Activated T-cell treated with anti-CD3 and anti-CD28 coated beads, Interleukin-2, amount 50 U/mL, for 72 hours (primary cell): ENCODE measurements around the gene CTSC. TPM values are rescaled to one million over a fixed set of nuclear protein-coding genes. Genes with fewer than 3 reads are reported as not detected.

Source experiments
- ATAC-seq, 2 donors: fragments of 150-1000 bp; cut with Tn5 transposase; replicated peaks in 1 of 2; 2 replicates each; pipeline ENCODE4 v1.10.0; 2021; ENCODE audit warnings: moderate library complexity in 2 of 2, mild to moderate bottlenecking in 1 of 2
- DNase-seq, 2 donors: peaks; one replicate each; pipeline ENCODE4 v3.0.0; 2021 to 2022; ENCODE audit warnings: mixed read lengths in 1 of 2
- H3K27ac Mint-ChIP-seq: one replicate; pipeline ENCODE4 v1.8.0; 2022; ENCODE audit warnings: mild to moderate bottlenecking, moderate library complexity, mixed read lengths
- H3K27me3 Mint-ChIP-seq: one replicate; pipeline ENCODE4 v1.8.0; 2022; ENCODE audit warnings: low read depth, mixed read lengths
- H3K36me3 Mint-ChIP-seq, 2 donors: one replicate each; pipeline ENCODE4 v1.8.0; 2022; ENCODE audit warnings: mixed read lengths in 2 of 2, mild to moderate bottlenecking in 1 of 2; ENCODE audit not compliant: insufficient read depth in 2 of 2
- H3K4me1 Mint-ChIP-seq: one replicate; pipeline ENCODE4 v1.8.0; 2022; ENCODE audit warnings: low read depth, mixed read lengths
- H3K4me3 Mint-ChIP-seq, 2 donors: one replicate each; pipeline ENCODE4 v1.8.0; 2022; ENCODE audit warnings: mild to moderate bottlenecking in 2 of 2, mixed read lengths in 2 of 2, moderate library complexity in 2 of 2
- H3K9me3 Mint-ChIP-seq, 2 donors: one replicate each; pipeline ENCODE4 v1.8.0; 2022; ENCODE audit warnings: mixed read lengths in 2 of 2
- total RNA-seq, 2 donors: library from RNA; stranded (reverse); gene quantifications; one replicate each; pipeline ENCODE4 v1.2.3, GENCODE V29; 2022

Gene CTSC
- total RNA-seq = 10 to 100 TPM; 73.0 to 78.3 TPM

GRCh38 chr11:88337181-88337986 lies at the start of gene CTSC:
Gene CTSC, minus strand, starts transcription at chr11:88337736. Its CDS starts 64 bp downstream, at chr11:88337672.
- peak; percentile 95 to 96 for DNase-seq
- Mint-ChIP-seq H3K9me3 (no peaks in the 10 kb centered on the region), H3K27me3 (no peaks in the 10 kb centered on the region), H3K27ac (peak within 1 kb of the TSS; percentile 98), H3K36me3 (peaks cover 2 to 13% of the 10 kb centered on the region in 2 donors), H3K4me1 (peaks cover 38% of the 10 kb centered on the region), H3K4me3 (peak within 1 kb of the TSS; percentile 95 to 96)
- peak; percentile 87 to 89 for ATAC-seq

- Mint-ChIP-seq H3K4me1 (peaks cover 14% of the 10 kb centered on the region), H3K4me3 (no peak overlapping the region), H3K9me3 (no peaks in the 10 kb centered on the region), H3K36me3 (no peaks in the 10 kb centered on the region), H3K27ac (no peak overlapping the region), H3K27me3 (no peaks in the 10 kb centered on the region)
- DNase-seq (no peak), ATAC-seq (no peak)
Observed at GRCh38 chr11:88384669-88385005, 47.1 kb upstream of the CTSC start.

DNA sequence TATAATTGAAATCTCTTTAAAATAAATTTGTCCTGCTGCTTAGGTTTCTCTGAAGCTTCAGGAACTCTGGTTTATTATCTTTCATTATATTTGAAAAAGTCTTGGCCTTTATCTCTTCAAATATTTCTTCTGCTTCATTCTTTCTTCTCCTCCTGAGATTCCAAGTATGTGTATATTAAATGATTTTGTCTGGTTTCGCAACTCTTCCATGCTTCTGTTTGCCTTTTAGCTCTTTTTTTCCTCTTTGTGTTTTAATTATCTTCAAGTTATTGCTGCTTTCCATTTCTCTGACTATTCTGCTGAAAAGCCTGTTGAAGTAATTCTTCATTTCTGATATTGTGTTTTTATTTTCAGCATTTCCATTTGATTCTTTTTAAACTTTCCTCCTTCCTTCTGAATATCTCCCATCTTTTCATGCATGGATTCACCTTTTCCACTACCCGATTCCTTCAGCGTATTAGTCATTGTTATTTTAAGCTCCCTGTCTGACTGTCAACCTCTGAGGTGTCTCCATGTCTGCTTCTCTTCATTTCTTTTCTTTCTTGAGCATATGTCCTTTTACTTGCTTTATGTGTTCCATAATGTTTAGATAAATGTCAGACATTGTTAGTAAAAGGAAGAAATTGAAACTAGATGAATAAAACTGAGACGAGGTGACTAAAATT lies 46.6 kb upstream of the CTSC start:
- ATAC-seq = no peak
- Mint-ChIP-seq H3K9me3 (no peaks in the 10 kb centered on the region), H3K36me3 (no peaks in the 10 kb centered on the region), H3K27me3 (no peaks in the 10 kb centered on the region), H3K4me3 (no peak overlapping the region), H3K4me1 (peaks cover 14% of the 10 kb centered on the region), H3K27ac (no peak overlapping the region)
- DNase-seq = no peak

- Mint-ChIP-seq H3K36me3 (no peaks in the 10 kb centered on the region), H3K4me1 (peaks cover 14% of the 10 kb centered on the region), H3K4me3 (no peak overlapping the region), H3K27ac (no peak overlapping the region), H3K9me3 (no peaks in the 10 kb centered on the region), H3K27me3 (no peaks in the 10 kb centered on the region)
- no peak for DNase-seq
- ATAC-seq = no peak
Observed at GRCh38 chr11:88383447-88383846, 45.9 kb upstream of the CTSC start.

- Mint-ChIP-seq H3K4me1 (peaks cover 3% of the 10 kb centered on the region), H3K27ac (no peak overlapping the region), H3K27me3 (no peaks in the 10 kb centered on the region), H3K4me3 (no peak overlapping the region), H3K36me3 (peaks cover 0 to 1% of the 10 kb centered on the region in 2 donors), H3K9me3 (no peaks in the 10 kb centered on the region)
- DNase-seq = no peak
- no peak for ATAC-seq
Observed at GRCh38 chr11:88379130-88379529, 41.6 kb upstream of the CTSC start.

GRCh38 chr11:88378422-88379066 lies 41.0 kb upstream of the CTSC start:
- Mint-ChIP-seq H3K4me3 (no peak overlapping the region), H3K4me1 (no peaks in the 10 kb centered on the region), H3K27ac (no peak overlapping the region), H3K36me3 (peaks cover 0 to 3% of the 10 kb centered on the region in 2 donors), H3K9me3 (no peaks in the 10 kb centered on the region), H3K27me3 (no peaks in the 10 kb centered on the region)
- DNase-seq (no peak), ATAC-seq (no peak)

- Mint-ChIP-seq H3K9me3 (no peaks in the 10 kb centered on the region), H3K27me3 (no peaks in the 10 kb centered on the region), H3K4me3 (no peak overlapping the region), H3K36me3 (peaks cover 0 to 3% of the 10 kb centered on the region in 2 donors), H3K27ac (no peak overlapping the region), H3K4me1 (no peaks in the 10 kb centered on the region)
- no peak for DNase-seq
- no peak for ATAC-seq
Observed at GRCh38 chr11:88377646-88378045, 40.1 kb upstream of the CTSC start.

- H3K9me3 Mint-ChIP-seq = no peaks in the 10 kb centered on the region
- no peaks in the 10 kb centered on the region for H3K27me3 Mint-ChIP-seq
- no peak for DNase-seq
- no peaks in the 10 kb centered on the region for H3K4me1 Mint-ChIP-seq
- peaks cover 0 to 3% of the 10 kb centered on the region in 2 donors for H3K36me3 Mint-ChIP-seq
- no peak overlapping the region for H3K27ac Mint-ChIP-seq
- no peak for ATAC-seq
- H3K4me3 Mint-ChIP-seq = no peak overlapping the region
Observed at GRCh38 chr11:88377144-88377543, 39.6 kb upstream of the CTSC start.

DNA sequence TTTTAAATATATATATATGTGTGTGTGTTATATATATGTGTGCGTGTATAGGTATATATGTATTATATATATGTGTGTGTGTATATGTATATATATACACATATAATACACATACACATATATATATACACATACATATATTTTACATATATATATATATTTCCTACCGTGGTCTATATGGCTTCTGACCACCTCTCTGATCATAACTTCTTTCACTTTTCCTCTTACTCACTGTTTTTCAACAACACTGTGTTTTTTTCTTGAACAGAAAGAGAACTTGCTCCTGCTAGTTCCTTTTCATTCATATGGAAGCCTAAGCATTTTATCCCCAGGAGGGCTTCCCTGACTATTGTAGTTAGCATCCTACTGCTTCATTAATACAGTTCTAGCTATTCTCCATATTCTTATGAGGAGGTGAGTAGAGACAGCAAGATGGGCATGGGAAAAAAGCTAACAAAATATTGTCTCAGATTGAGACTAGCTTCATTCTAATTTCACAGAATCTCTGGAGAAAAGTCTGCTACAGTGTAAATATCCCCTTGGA lies 38.5 kb upstream of the CTSC start:
- Mint-ChIP-seq H3K4me1 (peaks cover 6% of the 10 kb centered on the region), H3K27me3 (no peaks in the 10 kb centered on the region), H3K27ac (no peak overlapping the region), H3K9me3 (no peaks in the 10 kb centered on the region), H3K36me3 (peaks cover 0 to 3% of the 10 kb centered on the region in 2 donors), H3K4me3 (no peak overlapping the region)
- DNase-seq (no peak), ATAC-seq (no peak)

- H3K4me3 Mint-ChIP-seq = no peak overlapping the region
- DNase-seq (no peak), ATAC-seq (no peak)
- no peaks in the 10 kb centered on the region for H3K27me3 Mint-ChIP-seq
- H3K36me3 Mint-ChIP-seq = peaks cover 0 to 3% of the 10 kb centered on the region in 2 donors
- H3K27ac Mint-ChIP-seq = no peak overlapping the region
- peaks cover 21% of the 10 kb centered on the region for H3K4me1 Mint-ChIP-seq
- no peaks in the 10 kb centered on the region for H3K9me3 Mint-ChIP-seq
Observed at GRCh38 chr11:88370782-88371181, 33.2 kb upstream of the CTSC start.

DNA sequence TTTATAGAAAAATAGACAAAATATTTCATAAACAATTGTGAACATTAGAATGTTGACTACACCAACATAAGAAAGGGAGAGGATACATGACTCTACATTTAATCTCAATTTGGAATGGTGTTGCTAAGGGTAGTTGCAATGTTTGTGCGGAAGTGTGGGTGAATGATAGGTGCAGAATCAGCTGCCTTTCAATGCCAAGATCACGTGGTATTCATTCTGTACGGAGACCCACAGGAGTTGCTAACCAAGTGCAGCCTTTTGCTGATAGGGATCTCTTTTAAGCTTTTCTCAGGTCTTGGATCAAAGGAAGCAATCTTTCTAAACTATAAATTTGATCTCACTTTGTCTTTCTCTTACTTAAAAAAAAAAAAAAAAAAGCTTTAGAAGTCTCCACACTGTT lies 29.8 kb upstream of the CTSC start:
- ATAC-seq (peak in 1 of 2 donors; percentile 25), DNase-seq (no peak)
- peaks cover 37% of the 10 kb centered on the region for H3K4me1 Mint-ChIP-seq
- H3K27me3 Mint-ChIP-seq = no peaks in the 10 kb centered on the region
- H3K36me3 Mint-ChIP-seq = no peaks in the 10 kb centered on the region
- no peaks in the 10 kb centered on the region for H3K9me3 Mint-ChIP-seq
- H3K4me3 Mint-ChIP-seq = no peak overlapping the region
- H3K27ac Mint-ChIP-seq = no peak overlapping the region

DNA sequence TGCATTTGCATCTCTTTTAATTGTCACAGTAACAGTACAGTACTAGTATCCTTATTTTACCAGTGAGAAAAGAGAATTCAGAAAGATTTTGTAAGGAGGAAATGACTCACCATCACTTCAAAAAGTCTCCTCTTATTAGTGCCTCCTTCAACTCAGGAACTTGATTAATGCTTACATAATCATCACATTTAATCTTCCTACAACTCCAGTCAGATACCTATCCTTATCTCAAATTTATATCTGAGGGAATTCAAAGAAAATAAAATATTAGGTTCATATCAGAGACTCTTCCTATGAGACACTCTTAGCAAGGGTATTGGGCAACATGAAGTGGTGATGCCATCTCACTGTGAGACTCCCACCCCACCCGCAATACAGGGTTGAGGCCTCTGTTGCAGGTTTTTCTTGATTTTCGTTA lies 26.1 kb upstream of the CTSC start:
- no peaks in the 10 kb centered on the region for H3K36me3 Mint-ChIP-seq
- ATAC-seq = no peak
- H3K9me3 Mint-ChIP-seq = no peaks in the 10 kb centered on the region
- no peak overlapping the region for H3K27ac Mint-ChIP-seq
- H3K27me3 Mint-ChIP-seq = no peaks in the 10 kb centered on the region
- DNase-seq = no peak
- no peak overlapping the region for H3K4me3 Mint-ChIP-seq
- peaks cover 41% of the 10 kb centered on the region for H3K4me1 Mint-ChIP-seq

- no peaks in the 10 kb centered on the region for H3K27me3 Mint-ChIP-seq
- H3K27ac Mint-ChIP-seq = no peak overlapping the region
- H3K4me3 Mint-ChIP-seq = no peak overlapping the region
- H3K4me1 Mint-ChIP-seq = peaks cover 47% of the 10 kb centered on the region
- H3K36me3 Mint-ChIP-seq = no peaks in the 10 kb centered on the region
- DNase-seq = no peak
- H3K9me3 Mint-ChIP-seq = no peaks in the 10 kb centered on the region
- no peak for ATAC-seq
Observed at GRCh38 chr11:88363004-88363403, 25.5 kb upstream of the CTSC start.
